Fibroblast of the aortic adventitia (primary cell): ENCODE measurements around the gene DNAJB8. TPM values are rescaled to one million over a fixed set of nuclear protein-coding genes. Genes with fewer than 3 reads are reported as not detected.

ENCODE experiments used
- DNase-seq: peaks from one replicate; pipeline ENCODE4 v3.0.0-alpha.2; 2010; ENCODE audit warnings: low read depth
- H3K4me3 ChIP-seq: 2 replicates; pipeline ENCODE4 v1.5.1; 2011; ENCODE audit warnings: low read depth, mild to moderate bottlenecking, control low read depth, low read length, moderate library complexity
- CTCF ChIP-seq: IDR thresholded peaks from 2 replicates; pipeline ENCODE4 v1.5.1; 2011; ENCODE audit warnings: mild to moderate bottlenecking, low read length, control low read depth, inconsistent platforms; ENCODE audit not compliant: insufficient read depth
- total RNA-seq: library from RNA; depleted of rRNA; stranded (reverse); fragments of >200 nt; gene quantifications from 2 replicates; pipeline ENCODE4 v1.2.3, GENCODE V29; 2012; ENCODE audit warnings: low replicate concordance

The DNAJB8 gene
- total RNA-seq, 1 donor, result not detected

DNA sequence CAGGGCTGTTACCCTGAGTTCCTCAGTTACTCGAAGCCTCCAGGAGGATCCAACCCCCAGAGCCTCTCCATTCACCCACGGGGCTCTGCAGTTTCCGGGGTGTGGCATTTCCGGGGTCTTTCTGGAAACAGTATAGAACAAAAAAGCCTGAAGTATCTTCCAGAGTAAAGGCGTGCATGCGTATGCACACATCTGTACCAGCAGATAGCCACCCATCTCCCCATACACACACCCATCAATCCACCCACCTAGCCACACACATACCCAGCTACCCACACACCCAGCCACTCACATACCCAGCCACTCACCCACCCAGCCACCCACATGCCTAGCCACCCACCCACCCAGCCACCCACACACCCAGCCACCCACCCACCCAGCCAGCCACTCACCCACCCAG, 2.9 kb upstream of the DNAJB8 start:
- DNase-seq, result no peak
- H3K4me3 ChIP-seq, result no peak overlapping the region
- TF ChIP-seq CTCF, result no peak

DNA sequence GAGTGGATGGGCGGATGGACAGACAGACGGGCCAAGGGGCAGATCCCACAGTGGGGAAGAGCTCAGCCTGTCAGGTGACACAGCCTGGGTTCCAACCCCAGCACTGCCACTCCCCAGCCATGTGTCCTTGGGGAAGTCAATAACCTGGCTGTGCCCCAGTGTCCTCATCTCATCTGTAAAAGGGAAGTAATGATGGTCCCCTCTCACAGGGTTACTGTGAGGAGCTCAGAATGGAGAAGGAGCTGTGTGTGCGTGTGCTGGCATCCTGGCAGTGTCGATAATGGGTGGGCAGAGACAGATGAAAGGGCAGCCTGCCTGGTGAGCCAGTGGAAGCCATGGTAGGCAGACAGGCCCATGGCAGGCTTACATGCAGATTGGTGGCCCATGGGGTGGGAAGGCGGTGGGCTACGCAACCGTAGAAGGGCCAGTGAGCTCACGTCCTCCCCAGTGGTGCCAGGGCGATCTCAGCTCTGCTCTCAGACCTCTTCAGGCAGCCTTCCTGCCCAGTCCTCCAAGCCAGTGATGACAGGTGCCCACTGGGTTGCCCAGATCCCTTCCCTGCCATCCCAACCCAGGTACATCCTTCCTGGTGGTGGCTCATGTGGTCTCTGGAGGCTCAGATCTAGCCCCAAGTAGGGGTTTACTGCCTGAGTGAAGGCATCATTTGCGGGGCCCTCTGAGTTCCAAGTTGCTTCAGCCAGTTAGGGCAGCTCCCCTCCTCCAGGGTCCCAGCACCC, 2.3 kb upstream of the DNAJB8 start:
- no peak for DNase-seq
- no peak overlapping the region for H3K4me3 ChIP-seq
- TF ChIP-seq CTCF, result no peak

DNA sequence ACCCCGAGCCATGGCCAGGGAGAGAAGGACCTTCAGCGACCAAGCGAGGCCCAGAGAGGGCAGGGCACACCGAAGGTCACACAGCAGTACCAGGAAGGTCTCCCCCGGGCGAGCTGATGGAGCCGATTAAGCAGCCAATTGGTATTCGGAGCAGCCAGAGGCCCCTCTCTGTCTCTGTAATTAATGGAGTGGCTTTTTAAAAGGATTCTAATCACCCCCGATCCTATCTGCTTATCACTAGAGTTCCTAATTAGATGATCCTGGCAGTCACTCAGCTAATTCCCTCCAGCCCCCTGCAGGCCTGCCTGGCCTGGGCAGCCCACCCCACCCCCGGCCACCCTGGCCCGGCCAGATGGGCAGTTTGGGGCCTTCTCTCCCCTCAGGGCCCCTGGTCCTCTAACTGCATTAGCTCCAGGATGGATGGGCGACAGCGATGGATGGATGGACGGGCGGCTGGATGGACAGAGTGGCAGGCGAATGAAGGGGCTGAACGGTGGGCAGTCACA, 1.6 kb upstream of the DNAJB8 start:
- no peak for DNase-seq
- no peak for TF ChIP-seq CTCF
- no peak overlapping the region for H3K4me3 ChIP-seq

- no peak for DNase-seq
- no peak overlapping the region for H3K4me3 ChIP-seq
- no peak for TF ChIP-seq CTCF
These were observed 2.0 kb downstream of the DNAJB8 start for GRCh38 chr3:128464702-128465101.

- TF ChIP-seq CTCF, result no peak
- no peak for DNase-seq
- no peak overlapping the region for H3K4me3 ChIP-seq
These were observed 2.5 kb downstream of the DNAJB8 start for GRCh38 chr3:128464188-128464587.

- TF ChIP-seq CTCF, result no peak
- no peak for DNase-seq
- H3K4me3 ChIP-seq, result no peak overlapping the region
These were observed 2.9 kb downstream of the DNAJB8 start for GRCh38 chr3:128463771-128464170.

DNA sequence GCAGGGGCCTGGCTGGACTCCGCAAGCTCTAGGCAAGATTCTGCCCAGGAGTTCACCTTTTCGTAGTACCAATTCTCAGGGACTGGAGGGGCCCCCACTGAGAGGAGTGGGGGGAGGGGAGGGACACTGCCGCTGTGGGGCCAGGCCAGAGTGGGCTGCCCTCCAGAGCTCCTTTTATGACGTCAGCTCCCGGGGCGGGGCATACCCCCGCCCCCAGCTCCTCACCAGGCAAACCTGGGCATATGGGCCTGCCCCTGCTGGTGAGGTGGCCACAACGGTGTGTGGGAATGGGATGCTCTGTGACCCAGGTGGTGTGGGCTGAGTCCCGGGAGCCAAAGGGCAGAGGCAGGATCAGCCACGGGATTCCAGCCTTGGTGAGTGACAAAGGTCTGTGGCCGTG, 3.3 kb downstream of the DNAJB8 start:
- H3K4me3 ChIP-seq, result no peak overlapping the region
- TF ChIP-seq CTCF, result no peak
- no peak for DNase-seq
